ENCODE measurements around the gene FSTL3.

DNA sequence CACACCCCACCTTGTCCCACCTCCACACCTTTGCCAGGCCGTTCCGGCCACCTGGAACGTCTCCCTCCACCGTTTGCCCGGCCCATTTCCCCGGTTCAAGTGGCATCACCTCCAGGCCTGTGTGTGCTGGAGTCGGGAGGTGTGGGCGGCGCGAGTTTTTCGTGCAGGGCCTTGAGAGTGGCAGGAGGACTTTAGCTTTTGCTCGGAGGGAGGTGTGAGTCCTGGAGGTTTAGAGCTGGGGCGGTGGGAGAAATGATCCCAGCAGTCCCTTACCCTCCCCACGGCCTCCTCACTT lies 28.2 kb downstream of the FSTL3 start:
- TF ChIP-seq, protein P1, sequence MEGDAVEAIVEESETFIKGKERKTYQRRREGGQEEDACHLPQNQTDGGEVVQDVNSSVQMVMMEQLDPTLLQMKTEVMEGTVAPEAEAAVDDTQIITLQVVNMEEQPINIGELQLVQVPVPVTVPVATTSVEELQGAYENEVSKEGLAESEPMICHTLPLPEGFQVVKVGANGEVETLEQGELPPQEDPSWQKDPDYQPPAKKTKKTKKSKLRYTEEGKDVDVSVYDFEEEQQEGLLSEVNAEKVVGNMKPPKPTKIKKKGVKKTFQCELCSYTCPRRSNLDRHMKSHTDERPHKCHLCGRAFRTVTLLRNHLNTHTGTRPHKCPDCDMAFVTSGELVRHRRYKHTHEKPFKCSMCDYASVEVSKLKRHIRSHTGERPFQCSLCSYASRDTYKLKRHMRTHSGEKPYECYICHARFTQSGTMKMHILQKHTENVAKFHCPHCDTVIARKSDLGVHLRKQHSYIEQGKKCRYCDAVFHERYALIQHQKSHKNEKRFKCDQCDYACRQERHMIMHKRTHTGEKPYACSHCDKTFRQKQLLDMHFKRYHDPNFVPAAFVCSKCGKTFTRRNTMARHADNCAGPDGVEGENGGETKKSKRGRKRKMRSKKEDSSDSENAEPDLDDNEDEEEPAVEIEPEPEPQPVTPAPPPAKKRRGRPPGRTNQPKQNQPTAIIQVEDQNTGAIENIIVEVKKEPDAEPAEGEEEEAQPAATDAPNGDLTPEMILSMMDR (IDR thresholded peaks at IDR 0.05), result no peak
- TF ChIP-seq POLR2AphosphoS5 (IDR thresholded peaks at IDR 0.05; ENCODE audit: low read depth, low read length) (no peak), TCF7L2 (IDR thresholded peaks at IDR 0.05; ENCODE audit: low read depth, low read length) (no peak)
- TF ChIP-seq, protein P2, sequence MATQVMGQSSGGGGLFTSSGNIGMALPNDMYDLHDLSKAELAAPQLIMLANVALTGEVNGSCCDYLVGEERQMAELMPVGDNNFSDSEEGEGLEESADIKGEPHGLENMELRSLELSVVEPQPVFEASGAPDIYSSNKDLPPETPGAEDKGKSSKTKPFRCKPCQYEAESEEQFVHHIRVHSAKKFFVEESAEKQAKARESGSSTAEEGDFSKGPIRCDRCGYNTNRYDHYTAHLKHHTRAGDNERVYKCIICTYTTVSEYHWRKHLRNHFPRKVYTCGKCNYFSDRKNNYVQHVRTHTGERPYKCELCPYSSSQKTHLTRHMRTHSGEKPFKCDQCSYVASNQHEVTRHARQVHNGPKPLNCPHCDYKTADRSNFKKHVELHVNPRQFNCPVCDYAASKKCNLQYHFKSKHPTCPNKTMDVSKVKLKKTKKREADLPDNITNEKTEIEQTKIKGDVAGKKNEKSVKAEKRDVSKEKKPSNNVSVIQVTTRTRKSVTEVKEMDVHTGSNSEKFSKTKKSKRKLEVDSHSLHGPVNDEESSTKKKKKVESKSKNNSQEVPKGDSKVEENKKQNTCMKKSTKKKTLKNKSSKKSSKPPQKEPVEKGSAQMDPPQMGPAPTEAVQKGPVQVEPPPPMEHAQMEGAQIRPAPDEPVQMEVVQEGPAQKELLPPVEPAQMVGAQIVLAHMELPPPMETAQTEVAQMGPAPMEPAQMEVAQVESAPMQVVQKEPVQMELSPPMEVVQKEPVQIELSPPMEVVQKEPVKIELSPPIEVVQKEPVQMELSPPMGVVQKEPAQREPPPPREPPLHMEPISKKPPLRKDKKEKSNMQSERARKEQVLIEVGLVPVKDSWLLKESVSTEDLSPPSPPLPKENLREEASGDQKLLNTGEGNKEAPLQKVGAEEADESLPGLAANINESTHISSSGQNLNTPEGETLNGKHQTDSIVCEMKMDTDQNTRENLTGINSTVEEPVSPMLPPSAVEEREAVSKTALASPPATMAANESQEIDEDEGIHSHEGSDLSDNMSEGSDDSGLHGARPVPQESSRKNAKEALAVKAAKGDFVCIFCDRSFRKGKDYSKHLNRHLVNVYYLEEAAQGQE (IDR thresholded peaks at IDR 0.05; ENCODE audit: insufficient read depth in 1 of 2, low read depth in 2 of 2, low read length in 1 of 2), result no peak

Measured in Panc1 (cell line).